Mesodermal cell (in vitro differentiated cells): ENCODE measurements around the gene CYP26A1.

Source experiments
- H3K27ac ChIP-seq: 2 replicates; pipeline ENCODE4 v1.7.0; 2013; ENCODE audit warnings: mild to moderate bottlenecking, low read depth, low read length, moderate library complexity; ENCODE audit not compliant: severe bottlenecking
- H3K36me3 ChIP-seq: 2 replicates; pipeline ENCODE4 v1.7.1; 2013; ENCODE audit warnings: mild to moderate bottlenecking, low read length, moderate library complexity; ENCODE audit not compliant: control insufficient read depth, insufficient read depth
- H3K4me1 ChIP-seq: one replicate; pipeline ENCODE4 v1.7.1; 2013; ENCODE audit warnings: mild to moderate bottlenecking, low read length; ENCODE audit not compliant: insufficient read depth, control insufficient read depth, poor library complexity, severe bottlenecking
- H3K4me3 ChIP-seq: 2 replicates; pipeline ENCODE4 v1.7.0; 2013; ENCODE audit warnings: low read length, control low read depth, mild to moderate bottlenecking; ENCODE audit not compliant: insufficient read depth, poor library complexity, severe bottlenecking; ENCODE audit errors: extremely low read depth
- H3K9me3 ChIP-seq: 2 replicates; pipeline ENCODE4 v1.7.1; 2013; ENCODE audit warnings: mild to moderate bottlenecking, low read length, moderate library complexity; ENCODE audit not compliant: control insufficient read depth
- WGBS, 2 experiments: methylation state at CpG; one replicate each; pipeline ENCODE4 v1.1.5; 2013; ENCODE audit warnings: missing lambda C conversion rate in 2 of 2; ENCODE audit not compliant: insufficient coverage in 2 of 2; 5-methylcytosine and 5-hydroxymethylcytosine counted together

The CYP26A1 gene

DNA sequence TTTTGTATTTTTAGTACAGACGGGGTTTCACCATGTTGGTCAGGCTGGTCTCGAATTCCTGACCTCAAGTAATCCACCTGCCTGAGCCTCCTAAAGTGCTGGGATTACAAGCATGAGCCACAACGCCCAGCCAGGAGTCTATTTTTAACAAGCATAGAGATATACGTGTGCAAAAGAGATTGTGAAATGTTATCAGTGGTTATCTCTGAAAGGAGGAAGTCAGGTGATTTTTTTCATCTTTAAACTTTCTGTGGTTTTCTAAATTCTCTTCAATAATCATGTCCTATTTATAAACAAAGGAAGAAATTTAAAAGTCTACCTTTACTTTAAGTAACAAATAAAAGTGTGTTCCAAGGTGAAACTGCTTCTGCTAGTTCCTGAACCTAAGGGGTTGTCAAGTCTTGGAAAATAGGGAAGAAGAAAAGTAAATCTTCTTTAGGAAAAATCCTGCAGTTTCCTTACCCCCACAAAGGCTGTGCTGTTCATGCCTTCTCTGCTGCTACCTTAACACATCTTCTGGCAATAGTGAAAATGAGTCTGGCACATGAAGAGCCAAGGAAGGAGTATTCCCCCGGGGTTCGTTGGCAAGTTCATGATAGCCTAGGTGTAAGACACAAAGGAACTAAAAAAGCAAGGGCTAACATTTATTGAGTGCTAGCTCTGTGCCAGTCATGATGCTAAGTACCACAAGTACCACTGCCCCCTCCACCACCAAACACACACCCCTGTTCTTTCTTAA lies 51.1 kb downstream of the CYP26A1 start:
- Histone ChIP-seq H3K4me3 (no peak overlapping the region), H3K4me1 (no peaks in the 10 kb centered on the region), H3K9me3 (peaks cover 14% of the 10 kb centered on the region), H3K27ac (no peak overlapping the region), H3K36me3 (no peaks in the 10 kb centered on the region)
- 92 to 98% methylated on average over 4 to 5 of the region's 6 CpGs for WGBS, 2 experiments

DNA sequence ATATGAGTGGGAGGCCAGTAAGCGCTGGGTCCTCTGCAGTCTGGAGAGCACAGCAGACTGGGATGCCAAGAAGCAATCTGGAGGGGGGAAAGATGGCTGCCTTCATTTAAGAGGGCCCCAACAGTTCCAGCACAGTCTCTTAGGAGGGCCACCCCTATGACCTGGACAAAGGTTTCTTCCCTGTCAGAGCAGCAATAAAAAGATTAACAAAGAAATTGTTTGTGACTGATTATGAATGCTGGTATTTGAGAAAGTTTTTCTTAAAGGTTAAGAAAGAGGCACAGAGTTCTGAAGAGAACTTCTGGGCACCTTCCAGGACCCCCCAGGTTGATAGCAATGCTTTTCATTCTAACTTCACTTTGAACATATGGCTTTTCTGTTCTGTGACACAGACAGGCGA lies 52.3 kb downstream of the CYP26A1 start:
- Histone ChIP-seq H3K4me1 (no peaks in the 10 kb centered on the region), H3K4me3 (no peak overlapping the region), H3K9me3 (peaks cover 14% of the 10 kb centered on the region), H3K36me3 (no peaks in the 10 kb centered on the region), H3K27ac (no peak overlapping the region)
- WGBS, 2 experiments = 83 to 90% methylated on average over 2 of the region's 2 CpGs

DNA sequence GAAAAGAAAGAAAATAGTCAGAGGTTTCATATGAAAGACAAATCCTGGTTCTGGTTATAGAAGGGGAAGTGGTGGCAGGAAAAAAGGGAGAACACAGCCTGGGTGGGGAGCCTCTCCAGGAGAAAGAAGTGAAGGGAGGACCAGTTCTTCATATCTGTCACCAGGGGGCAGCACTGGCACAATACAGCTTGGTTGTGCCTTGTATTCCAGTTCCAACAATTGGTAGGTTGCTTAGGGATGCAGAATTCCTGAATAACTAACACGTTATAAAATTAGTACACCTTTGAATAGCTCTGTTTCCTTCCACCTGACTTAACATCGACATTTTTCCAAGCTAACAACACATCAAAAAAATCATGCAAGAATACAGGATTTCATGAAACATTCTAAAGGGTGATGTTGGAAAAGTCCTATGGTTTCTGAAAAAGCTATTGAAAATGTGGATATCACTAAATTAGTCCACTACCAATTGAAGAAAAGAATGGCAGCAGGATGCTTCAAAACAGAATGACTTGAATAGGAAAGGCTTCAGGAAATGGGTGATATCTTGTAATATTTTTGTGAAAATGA lies 52.9 kb downstream of the CYP26A1 start:
- Histone ChIP-seq H3K36me3 (no peaks in the 10 kb centered on the region), H3K27ac (no peak overlapping the region), H3K4me1 (peaks cover 2% of the 10 kb centered on the region), H3K4me3 (no peak overlapping the region), H3K9me3 (peaks cover 14% of the 10 kb centered on the region)
- 78% methylated on average over 1 of the region's 2 CpGs; no CpG with 5 or more reads in 1 of the 2 experiments for WGBS, 2 experiments
